ENCODE results near the gene CELF3.

CELF3 gene

GRCh38 chr1:151720554-151720953, 4.0 kb upstream of the CELF3 start:
- DNase-seq: no peak

GRCh38 chr1:151720125-151720524, 3.5 kb upstream of the CELF3 start:
- DNase-seq: peak; percentile 71

- no peak for DNase-seq
Observed at GRCh38 chr1:151718666-151719065, 2.1 kb upstream of the CELF3 start.

GRCh38 chr1:151718011-151718431, 1.4 kb upstream of the CELF3 start:
- DNase-seq: no peak

DNA sequence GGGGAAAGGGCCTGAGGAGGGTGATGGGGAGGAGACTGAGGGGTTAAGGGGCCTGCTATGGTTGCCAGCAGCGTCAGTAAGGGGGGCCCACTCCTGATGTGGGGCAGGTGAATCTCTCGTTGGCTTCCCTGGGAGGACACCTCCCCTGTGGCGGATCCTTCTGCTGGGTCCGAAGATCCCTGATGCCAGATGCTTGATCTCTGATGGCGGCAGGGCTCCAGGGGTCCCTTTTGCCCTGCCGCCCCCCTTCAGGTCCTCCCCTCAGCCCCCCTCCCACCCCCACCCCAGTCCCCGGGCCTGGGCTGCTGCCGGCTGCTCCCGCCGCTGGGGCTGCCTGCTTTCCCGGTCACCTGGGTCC, 219 bp downstream of the CELF3 start:
- no peak for DNase-seq

DNA sequence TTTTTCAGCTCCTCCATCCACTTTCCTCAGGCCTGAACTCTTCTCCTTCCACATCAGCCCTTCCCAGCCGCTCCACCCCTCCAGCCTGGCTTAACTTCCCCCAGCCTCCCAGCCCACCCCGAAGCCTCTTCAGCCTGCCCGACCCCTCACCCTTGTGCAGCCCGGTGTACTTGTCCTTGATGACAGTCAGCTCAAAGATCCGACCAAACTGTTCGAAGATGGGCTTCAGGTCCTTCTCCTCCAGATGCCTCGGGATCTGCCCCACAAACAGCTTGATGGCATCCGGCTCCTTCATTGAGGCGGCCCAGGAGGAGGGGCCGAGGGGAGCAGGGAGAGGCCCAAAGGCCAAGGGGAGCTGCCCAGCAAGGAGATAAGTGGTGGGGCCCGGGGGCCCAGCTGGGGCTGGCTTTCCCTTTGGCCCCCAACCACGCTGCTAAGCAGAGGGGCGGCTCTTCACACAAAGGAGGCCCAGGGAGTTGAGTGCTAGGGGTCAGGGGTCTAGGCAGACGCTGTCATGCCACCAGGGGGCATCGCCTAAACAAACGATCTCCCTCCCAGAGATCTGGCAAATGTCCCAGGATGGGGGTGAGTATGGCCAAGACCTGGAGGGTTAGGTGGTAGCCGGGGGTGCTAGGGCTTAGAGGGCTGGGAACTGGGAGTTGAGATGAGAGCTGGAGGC, 738 bp downstream of the CELF3 start:
- peak; percentile 62 for DNase-seq

- no peak for DNase-seq
Observed at GRCh38 chr1:151714820-151715725, 1.5 kb downstream of the CELF3 start.

DNA sequence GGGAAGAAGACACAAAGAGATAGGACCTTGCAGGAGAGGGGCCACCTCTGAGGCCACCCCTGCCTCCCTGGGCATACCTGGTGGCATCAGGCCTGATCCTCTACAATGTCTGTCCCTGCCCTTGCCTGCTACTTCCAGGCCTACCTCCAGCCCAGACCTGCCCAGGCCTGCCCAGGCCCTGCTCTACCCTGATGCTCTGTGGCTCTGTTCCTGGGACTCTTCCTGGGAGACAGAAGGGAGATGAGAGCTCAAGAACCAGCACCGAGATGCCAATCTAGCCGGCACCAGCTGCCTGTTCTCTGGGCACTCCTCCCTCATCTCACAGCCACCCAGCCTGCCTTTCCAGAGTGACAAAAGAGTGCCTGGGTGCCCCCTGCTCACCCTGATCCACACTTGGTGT, 2.7 kb downstream of the CELF3 start:
- peak; percentile 82 for DNase-seq

DNA sequence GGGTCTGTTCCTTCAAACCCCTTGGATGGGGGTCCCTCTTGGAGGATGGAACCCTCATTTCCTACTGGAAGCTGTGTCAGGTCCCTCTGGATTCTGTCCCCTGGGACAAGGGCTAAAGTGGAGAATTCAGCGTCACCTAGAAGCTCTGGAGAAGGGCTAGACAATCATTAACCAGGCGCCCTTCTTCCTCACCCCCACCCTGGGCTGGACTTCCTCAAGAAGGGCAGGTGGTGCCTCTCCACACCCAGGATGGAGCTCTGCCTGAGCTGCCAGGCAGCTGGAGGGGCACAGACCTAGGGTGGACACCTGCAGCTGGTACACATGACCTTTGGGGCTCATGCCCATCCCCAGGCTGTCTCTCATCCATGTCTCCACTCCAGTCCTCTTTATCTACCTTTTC, 3.6 kb downstream of the CELF3 start:
- DNase-seq: no peak

- no peak for DNase-seq
Observed at GRCh38 chr1:151711951-151712350, 4.7 kb downstream of the CELF3 start.

DNA sequence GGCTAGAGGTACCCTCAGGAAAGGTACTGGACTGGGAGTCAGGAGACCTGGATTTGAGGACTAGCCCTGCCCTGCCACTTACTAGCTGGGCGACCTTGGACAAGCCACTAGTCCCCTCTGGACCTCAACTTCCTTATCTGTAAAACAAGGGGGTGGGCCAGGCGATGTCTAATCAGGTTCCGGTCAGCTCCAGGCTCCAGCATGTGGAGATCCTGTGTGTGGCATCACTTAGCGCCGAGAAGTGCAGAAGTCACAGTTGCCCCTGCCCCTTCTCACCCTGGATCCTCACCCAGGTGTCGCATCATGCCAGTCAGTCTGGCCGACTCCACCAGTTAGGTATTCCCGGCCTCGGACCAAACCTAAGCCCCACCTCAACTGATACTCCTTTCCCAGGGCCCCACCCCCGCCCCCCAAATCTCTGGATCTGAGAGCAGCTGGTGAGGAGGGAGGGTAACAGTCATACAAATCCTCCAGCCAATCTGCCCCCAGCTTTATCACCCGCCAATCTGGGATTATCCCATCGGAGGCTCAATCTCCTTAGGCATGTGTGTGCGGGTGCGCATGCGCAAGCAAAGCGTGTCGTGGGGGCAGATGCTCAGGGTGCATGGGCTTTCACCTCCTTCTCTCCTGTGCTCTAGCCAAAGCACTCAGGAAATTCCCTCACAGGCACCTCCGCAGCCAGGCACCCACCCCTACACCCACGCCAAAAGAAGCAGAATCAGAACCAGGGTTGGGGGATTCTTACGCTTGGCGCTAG, 5.4 kb downstream of the CELF3 start:
- DNase-seq: no peak

GRCh38 chr1:151710187-151710840, 6.3 kb downstream of the CELF3 start:
- peak; percentile 45 for DNase-seq

DNA sequence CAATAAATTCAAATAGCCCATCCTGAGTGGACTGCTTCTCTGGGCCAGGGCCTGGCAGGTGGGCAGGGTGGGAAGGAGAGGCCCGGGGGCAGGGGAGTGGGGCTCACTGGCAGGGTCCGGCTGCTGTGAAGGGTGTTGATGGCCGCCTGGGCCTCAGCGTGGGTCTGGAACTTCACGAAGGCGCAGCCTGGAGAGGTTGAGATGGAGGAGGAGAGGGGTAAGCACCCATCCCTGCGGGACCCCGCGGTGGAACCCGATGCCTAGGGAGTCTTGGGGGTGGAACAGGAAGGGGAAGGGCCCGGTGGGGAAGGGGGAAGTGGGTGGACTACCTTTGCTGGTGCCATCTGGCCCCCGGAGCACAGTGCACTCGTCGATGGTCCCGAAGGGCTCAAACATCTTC, 7.7 kb downstream of the CELF3 start:
- no peak for DNase-seq

- DNase-seq: no peak
Observed at GRCh38 chr1:151707541-151708065, 9.0 kb downstream of the CELF3 start.

DNA sequence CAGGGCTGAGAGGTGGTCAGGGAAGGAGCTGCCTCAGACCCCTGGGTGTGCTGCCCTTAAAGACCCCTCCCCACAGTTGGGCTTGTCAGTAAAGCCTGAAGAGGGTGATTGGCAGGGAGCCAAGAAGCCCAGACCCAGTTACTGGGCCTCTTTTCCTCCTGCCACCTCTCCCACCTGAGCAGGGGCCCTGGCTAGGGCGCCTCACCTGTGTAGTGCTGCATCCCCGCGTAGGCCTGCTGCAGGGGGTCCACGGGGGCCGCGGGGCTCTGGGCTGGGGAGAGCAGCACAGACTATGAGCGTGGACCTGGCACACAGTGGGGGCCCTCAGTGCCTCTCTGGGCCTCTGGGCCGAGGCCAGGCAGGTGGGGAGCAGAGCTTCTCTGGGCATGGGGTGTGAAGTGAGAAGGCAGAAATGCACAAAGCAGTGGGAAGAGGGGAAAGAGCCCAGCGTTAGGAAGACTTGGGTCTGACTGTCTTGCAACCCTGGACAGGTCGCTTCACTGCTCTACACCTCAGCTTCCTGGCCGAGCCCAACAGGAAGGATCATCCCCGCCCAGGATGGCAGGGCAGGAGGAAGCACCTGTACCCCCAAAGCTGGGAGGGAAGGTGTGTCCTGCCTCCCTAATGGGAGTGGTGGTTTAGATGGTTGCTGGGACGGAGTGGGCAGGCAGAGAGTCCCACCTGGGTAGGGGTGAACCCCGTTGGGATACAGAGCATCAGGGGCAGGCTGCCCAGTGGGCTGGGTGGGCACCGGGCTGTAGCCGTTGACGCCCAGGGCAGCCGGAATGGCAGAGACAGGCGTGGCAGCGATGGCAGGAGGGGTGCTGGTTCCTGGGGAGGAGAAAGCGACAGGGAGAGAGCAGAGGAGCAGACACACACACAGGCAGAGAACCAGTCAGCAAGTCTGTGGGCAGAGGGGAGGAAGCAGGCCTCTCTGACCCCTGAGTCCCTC, 9.9 kb downstream of the CELF3 start:
- DNase-seq: no peak

GRCh38 chr1:151705753-151706463, 10.7 kb downstream of the CELF3 start:
- no peak for DNase-seq

- DNase-seq: no peak
Observed at GRCh38 chr1:151705146-151705545, 11.5 kb downstream of the CELF3 start.

DNA sequence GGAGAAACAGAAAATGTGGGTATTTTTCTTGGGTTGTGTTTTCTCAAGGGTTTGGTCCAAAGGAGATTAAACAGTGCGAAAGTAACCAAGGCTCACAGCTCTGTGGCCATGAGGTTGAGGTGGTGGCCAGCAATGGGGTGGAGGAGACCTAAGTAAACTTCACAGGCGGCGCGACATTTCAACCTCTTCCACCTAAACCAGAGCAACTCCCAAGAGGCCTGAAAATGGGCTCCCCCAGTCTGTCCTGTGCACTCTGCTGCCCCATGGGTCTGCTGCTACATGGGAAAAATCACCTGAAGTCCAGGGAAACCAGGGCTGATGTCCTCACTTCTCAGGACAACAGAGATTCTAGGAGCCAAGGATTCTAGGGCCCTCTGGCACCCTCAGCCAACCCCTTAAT, 12.4 kb downstream of the CELF3 start:
- DNase-seq: no peak

GRCh38 chr1:151703813-151704212, 12.8 kb downstream of the CELF3 start:
- DNase-seq: no peak

DNA sequence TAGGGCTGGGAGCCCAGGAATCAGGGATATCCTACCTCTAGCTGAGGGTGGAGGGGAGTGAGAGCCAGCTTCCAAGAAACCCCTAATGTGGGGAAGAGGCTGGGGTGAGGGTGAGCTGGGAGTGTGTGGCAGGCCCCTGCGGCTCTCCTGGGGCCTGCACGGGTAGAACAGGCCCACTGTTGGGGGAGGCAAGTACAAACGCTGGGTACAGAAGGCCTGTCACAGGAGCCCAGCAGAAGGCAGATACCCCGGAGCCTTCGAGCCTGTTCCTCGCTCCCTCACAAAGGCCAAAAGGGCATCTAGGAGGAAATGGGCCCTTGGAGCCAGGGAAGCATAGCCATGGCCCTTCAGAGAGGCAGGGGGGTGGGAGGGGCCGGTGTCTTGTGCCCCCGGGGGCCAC, 13.7 kb downstream of the CELF3 start:
- DNase-seq: no peak

- no peak for DNase-seq
Observed at GRCh38 chr1:151701515-151701914, 15.1 kb downstream of the CELF3 start.

Data from NCI-H2171 treated with DMSO at 0.1 percent for 48 hours (cell line).